Left kidney (tissue), 2 donors: ENCODE data around the gene SLX1A. TPM values are rescaled to one million over a fixed set of nuclear protein-coding genes. Genes with fewer than 3 reads are reported as not detected.
"Not testable (repeated sequence)": the region's sequence is repeated elsewhere in the genome, so short reads cannot be mapped to it uniquely, and the experiment has no call there.

Source experiments
- DNase-seq: peaks from one replicate; pipeline ENCODE4 v3.0.0-alpha.2; 2013
- polyA plus RNA-seq: library from polyadenylated mRNA; unstranded; fragments of 120-200 nt; gene quantifications from one replicate; pipeline ENCODE4 v1.2.1, GENCODE V29; 2013; ENCODE audit not compliant: insufficient read length

The SLX1A gene
- polyA plus RNA-seq, 1 donor: 30.7 TPM

GRCh38 chr16:30183233-30184095 is 10.2 kb upstream of the SLX1A start, which contains the start of gene CORO1A:
CORO1A (plus strand) TSS chr16:30183602; CDS start chr16:30185210, 1,608 bp downstream.
- peak; percentile 75 for DNase-seq

GRCh38 chr16:30184096-30184890 is 9.4 kb upstream of the SLX1A start:
- no peak for DNase-seq

GRCh38 chr16:30184891-30185682 is 8.6 kb upstream of the SLX1A start:
- DNase-seq: no peak

DNA sequence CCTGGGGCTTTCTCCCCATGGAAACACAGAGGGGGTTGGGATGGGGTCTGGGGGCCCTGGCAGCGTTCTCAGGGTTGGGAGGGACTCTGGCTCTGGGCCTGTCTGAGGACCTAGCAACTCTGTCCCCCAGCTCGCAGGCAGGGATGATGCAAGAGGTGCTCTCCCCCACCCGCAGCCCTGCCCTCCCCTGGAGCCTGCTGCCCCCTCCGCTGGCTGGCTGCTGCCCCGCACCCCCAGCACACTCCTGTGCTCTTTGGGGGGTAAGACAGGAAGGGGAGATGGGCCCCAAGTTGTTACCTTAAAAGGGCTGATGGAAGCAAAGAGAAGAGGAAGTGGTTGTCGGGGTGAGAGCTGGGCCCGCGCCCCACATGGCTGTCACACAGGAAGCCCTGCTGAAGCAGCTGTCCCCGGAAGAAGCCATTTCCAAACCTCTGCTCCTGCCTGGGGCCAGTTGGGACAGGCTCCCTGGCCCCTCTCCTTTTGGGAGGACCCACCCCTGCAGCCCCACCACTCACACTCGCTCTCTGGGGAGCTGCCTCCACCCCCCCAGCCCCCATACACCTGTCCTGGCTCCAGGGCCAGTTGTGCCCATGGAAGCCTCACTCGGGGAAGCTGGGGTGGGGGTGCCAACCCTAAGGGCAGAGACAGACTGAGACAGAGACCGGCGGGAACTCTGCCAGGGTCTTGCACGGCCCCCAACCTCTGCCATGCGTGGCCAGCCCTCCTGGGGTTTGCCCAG is 7.8 kb upstream of the SLX1A start:
- no peak for DNase-seq

DNA sequence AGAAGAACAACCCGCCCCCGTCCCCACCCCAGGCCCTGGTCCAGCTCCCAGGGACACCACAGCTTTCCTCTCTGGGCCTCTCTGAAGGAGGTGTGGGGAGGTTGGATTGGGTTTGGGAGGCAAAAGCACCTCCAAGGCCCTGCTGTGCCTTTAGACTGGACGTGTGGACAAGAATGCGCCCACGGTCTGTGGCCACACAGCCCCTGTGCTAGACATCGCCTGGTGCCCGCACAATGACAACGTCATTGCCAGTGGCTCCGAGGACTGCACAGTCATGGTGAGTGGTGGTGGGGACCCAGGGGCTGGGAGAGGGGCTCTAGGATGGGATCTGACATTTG is 7.3 kb upstream of the SLX1A start:
- no peak for DNase-seq

- no peak for DNase-seq
Observed at GRCh38 chr16:30186782-30187555, 6.7 kb upstream of the SLX1A start.

DNA sequence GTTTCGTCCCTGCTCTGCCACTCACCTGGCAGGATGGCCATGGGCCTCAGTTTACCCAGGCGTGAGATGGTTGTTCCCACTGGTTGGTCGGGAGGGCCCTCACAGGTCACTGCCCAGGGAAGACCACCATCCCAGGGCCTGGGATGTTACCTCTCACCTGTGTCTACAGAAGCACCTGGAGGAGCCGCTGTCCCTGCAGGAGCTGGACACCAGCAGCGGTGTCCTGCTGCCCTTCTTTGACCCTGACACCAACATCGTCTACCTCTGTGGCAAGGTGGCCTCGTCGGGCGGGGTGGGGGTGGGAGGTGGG is 6.2 kb upstream of the SLX1A start:
- no peak for DNase-seq

DNA sequence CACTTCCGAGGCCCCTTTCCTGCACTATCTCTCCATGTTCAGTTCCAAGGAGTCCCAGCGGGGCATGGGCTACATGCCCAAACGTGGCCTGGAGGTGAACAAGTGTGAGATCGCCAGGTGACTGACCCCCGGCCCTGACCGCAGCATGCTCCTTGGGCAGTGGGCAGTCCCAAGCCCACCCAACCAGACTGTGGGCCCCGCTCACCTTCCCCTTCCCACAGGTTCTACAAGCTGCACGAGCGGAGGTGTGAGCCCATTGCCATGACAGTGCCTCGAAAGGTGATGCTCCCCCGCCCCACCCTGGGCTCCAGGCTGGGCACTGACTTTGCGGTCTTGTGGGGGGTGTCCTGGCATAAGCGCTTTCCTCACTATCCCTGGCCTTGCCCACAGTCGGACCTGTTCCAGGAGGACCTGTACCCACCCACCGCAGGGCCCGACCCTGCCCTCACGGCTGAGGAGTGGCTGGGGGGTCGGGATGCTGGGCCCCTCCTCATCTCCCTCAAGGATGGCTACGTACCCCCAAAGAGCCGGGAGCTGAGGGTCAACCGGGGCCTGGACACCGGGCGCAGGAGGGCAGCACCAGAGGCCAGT is 5.6 kb upstream of the SLX1A start:
- no peak for DNase-seq

DNA sequence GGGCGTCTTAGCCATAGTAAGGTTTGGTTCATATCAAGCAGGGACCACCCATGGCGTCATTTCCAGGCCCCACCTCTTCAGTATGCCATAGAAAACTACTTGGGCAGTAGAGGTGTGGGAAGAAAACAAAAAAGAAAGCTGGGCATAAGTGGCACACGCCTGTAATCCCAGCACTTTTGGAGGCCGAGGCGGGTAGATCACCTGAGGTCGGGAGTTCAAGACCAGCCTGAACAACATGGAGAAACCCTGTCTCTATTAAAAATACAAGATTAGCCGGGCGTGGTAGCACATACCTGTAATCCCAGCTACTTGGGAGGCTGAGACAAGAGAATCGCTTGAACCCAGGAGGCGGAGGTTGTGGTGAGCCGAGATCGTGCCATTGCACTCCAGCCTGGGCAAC is 2.5 kb upstream of the SLX1A start:
- not testable (repeated sequence) for DNase-seq

- not testable (repeated sequence) for DNase-seq
Observed at GRCh38 chr16:30193098-30193497, 577 bp upstream of the SLX1A start.

GRCh38 chr16:30194172-30194925 is 674 bp downstream of the SLX1A start:
- not testable (repeated sequence) for DNase-seq

DNA sequence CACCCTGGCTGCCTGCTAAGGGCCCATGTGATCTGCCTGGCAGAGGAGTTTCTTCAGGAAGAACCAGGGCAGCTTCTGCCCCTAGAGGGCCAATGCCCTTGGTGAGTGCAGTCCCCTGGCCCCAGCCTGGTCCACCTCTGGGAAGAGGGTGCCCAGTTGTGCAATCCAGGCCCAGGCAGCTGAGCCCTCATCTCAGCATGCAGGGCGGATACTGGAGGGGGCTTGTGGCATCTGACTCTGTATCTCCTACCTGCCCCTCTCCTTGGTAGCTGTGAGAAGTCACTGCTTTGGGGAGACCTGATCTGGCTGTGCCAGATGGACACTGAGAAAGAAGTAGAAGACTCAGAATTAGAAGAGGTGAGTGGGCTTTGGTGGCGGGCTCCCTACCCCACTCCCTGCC is 3.3 kb downstream of the SLX1A start:
- DNase-seq: not testable (repeated sequence)

GRCh38 chr16:30199049-30199448 is 5.4 kb downstream of the SLX1A start, which contains the start of gene SULT1A3:
SULT1A3 (plus strand) TSS chr16:30199255; CDS start chr16:30200729, 1,474 bp downstream.
- DNase-seq: not testable (repeated sequence)

- DNase-seq: not testable (repeated sequence)
Observed at GRCh38 chr16:30199608-30200343, 6.1 kb downstream of the SLX1A start.

GRCh38 chr16:30205541-30206236 is 12.0 kb downstream of the SLX1A start:
- DNase-seq: not testable (repeated sequence)

DNA sequence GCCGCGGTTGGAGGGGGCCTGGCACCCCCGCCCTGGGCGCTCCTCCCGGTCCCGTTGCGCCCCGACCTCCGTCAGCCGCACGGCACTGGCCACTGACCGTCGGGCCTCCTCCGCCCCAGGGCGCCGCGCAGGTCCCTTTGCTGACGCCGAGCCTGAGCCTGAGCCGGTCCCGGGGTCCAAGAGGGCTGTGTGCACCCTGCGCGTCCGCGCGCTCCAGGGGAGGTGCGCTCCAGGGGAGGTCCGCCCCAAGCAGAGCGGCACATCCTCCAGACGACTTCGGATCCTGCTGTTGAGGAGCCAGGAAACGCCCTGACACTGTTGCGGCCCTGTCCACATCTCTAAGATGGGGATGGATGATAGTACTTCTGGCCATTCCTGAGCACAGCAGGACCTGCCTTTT is 12.6 kb downstream of the SLX1A start:
- DNase-seq: not testable (repeated sequence)

GRCh38 chr16:30207063-30207704 is 13.5 kb downstream of the SLX1A start:
- not testable (repeated sequence) for DNase-seq

DNA sequence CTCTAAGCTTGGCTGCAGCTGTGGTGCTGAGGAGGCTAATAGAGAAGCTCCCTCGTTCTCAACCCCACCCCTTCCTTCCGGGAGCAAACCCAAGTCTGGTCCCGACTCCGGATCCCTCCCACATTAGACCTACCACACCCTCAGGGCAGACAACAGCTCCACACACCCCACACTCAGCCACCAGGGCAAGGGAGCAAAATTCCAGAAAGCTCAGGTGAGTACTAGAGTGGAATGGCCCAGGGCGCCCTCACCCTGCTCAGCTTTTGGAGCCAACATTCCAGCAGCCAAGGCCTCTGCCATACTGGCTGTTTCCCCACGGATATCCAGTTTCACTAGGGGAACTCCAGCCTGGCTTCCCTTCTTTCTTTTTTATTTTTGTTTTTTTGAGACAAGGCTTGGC is 15.4 kb downstream of the SLX1A start:
- DNase-seq: not testable (repeated sequence)
